Ectodermal cell (in vitro differentiated cells): ENCODE results near the gene SCRN2.

ENCODE experiments used
- H3K27ac ChIP-seq: 2 replicates; pipeline ENCODE4 v1.7.0; 2013; ENCODE audit warnings: mild to moderate bottlenecking, low read depth, low read length; ENCODE audit not compliant: insufficient read depth, poor library complexity, severe bottlenecking
- H3K27me3 ChIP-seq: 2 replicates; pipeline ENCODE4 v1.7.0; 2013; ENCODE audit warnings: mild to moderate bottlenecking, low read length; ENCODE audit not compliant: insufficient read depth, control insufficient read depth, poor library complexity, severe bottlenecking
- H3K36me3 ChIP-seq: one replicate; pipeline ENCODE4 v1.7.0; 2013; ENCODE audit warnings: low read length; ENCODE audit not compliant: control insufficient read depth, insufficient read depth
- H3K4me1 ChIP-seq: one replicate; pipeline ENCODE4 v1.7.0; 2013; ENCODE audit warnings: low read length; ENCODE audit not compliant: control insufficient read depth, insufficient read depth
- H3K4me3 ChIP-seq: 2 replicates; pipeline ENCODE4 v1.7.0; 2013; ENCODE audit warnings: low read depth, low read length, control low read depth; ENCODE audit not compliant: insufficient read depth
- H3K9me3 ChIP-seq: 2 replicates; pipeline ENCODE4 v1.7.0; 2013; ENCODE audit warnings: mild to moderate bottlenecking, low read length, moderate library complexity; ENCODE audit not compliant: control insufficient read depth
- WGBS, 2 experiments: methylation state at CpG; one replicate each; pipeline ENCODE4 v1.1.7; 2013; ENCODE audit warnings: missing lambda C conversion rate in 2 of 2; 5-methylcytosine and 5-hydroxymethylcytosine counted together

The SCRN2 gene

DNA sequence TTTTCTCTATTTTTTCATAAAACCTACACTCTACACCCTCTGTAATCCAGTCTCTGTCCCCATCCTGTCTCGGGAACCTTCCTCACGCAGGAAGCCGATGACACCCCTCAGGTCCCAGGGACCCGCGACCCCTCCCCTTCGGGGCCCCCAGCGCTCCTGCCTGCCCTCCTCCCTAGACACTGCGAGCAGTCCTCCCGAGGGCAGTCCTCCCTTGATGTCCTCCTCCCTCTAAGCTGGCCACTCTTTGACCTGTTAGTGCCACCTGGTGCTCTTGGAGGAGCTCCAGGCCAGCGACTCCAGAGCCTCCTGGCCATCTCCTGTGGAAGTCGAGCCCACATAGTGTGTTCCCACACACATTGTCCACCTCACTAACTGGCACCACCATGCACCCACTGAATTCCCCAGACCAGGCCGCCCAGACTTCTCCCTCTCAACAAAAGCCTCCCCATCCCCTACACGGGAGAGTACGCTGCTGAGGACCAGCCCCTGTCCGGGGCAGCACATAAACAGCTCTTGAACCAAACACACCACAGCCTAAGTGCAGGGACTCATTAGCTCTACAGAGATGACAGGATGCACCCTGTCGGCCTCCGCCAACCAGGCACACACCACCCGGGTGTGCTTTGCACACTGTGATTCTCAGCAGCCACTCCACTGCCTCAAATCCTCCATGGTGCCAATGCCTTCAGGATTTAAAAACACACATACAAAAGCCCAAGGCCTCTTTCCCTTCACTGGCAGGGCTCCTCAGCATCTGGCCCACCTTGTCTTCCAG lies 28.7 kb downstream of the SCRN2 start:
- H3K9me3 ChIP-seq, result no peaks in the 10 kb centered on the region
- H3K36me3 ChIP-seq, result no peaks in the 10 kb centered on the region
- WGBS, 2 experiments, result 89% methylated on average over 18 of the region's 18 CpGs
- no peak overlapping the region for H3K4me3 ChIP-seq
- H3K27me3 ChIP-seq, result no peaks in the 10 kb centered on the region
- H3K4me1 ChIP-seq, result no peaks in the 10 kb centered on the region
- H3K27ac ChIP-seq, result no peak overlapping the region

DNA sequence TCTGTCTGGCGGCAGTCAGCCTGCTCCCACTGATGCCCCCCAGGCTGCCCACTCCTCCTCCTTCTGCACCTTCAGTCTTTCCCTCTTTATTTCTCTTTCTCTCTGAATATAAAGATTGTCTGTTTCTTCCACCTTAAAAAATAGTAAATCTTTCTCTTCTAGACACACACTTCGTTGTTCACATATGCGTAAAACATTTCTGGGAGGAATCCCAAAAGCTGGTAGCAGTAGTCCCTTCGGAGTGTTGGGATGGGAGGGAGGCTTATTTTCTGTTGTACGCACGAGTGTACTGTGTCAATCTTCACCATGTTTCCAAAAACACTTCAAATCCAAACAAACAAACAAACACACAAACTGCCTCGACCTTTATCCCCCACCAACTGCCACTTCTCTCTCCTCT lies 29.4 kb downstream of the SCRN2 start:
- Histone ChIP-seq H3K9me3 (no peaks in the 10 kb centered on the region), H3K4me3 (no peak overlapping the region), H3K4me1 (no peaks in the 10 kb centered on the region), H3K27me3 (no peaks in the 10 kb centered on the region), H3K36me3 (no peaks in the 10 kb centered on the region), H3K27ac (no peak overlapping the region)
- WGBS, 2 experiments, result 78 to 86% methylated on average over 6 to 7 of the region's 7 CpGs

DNA sequence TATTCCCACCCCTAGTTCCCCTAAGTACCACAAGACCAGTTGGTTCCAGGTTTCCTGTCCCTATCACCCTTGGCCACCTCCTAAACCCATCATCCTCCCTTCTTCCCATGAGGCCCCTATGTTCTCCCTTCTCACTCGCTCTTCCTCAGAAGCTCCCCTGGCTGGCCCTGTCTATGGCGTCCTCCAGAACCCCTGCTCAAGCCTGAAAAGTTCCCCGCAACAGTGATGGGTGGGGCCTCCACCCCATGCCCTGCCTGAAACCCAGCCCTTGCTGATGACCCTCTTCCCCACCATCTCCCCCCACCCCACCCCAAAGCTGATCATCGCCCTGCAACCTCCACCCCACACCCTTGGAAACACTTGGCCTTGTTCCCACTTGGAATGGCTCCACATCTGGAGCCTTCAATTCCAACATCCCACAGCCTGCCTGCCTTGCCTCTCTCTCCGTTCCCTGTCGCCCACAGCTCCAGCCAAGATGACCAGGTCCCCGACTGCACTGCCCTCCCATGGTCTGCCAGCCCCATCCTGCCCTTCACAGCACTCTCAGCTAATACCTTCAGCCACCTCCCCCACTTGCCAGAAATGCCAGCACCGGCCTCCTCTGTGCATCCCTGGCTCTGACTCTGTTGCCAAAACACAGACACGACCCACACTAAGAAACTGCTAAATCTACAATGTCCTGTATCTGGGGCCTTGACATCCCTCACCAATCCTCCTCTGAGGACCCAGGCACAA lies 30.0 kb downstream of the SCRN2 start:
- Histone ChIP-seq H3K4me3 (no peak overlapping the region), H3K27me3 (no peaks in the 10 kb centered on the region), H3K27ac (no peak overlapping the region), H3K4me1 (no peaks in the 10 kb centered on the region), H3K36me3 (no peaks in the 10 kb centered on the region), H3K9me3 (no peaks in the 10 kb centered on the region)
- 83 to 85% methylated on average over 9 of the region's 9 CpGs for WGBS, 2 experiments

DNA sequence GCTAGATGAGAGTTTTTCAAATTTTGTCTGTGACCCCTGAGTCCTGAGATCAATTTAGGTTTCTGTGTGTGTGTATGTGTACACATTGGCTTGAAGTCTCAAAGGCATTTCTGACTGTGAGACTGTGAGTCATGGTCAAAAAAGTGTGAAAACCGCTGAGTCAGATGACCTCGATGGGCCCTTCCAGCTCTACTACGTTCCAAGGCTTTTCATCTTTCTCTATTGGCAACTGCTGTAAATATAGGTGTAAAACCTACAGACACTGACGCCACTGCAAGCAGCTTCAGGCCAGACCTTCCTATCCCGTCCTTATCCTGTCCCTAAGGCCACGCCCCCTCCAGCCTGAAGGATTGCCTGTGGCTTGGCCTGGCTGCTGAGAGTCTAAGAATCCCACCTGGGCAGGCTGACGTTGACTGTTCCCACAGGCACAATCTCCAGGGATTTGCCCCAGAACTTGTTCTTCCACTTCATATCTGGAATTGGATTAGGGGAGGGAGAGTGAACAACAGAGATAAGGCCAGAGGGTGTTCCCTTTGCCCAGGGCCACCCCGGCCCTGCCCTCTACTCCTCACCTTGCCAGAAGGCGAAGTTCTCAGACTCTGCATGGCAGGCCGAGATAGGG lies 30.8 kb downstream of the SCRN2 start:
- H3K36me3 ChIP-seq, result no peaks in the 10 kb centered on the region
- no peak overlapping the region for H3K4me3 ChIP-seq
- no peaks in the 10 kb centered on the region for H3K27me3 ChIP-seq
- no peaks in the 10 kb centered on the region for H3K4me1 ChIP-seq
- no peak overlapping the region for H3K27ac ChIP-seq
- no peaks in the 10 kb centered on the region for H3K9me3 ChIP-seq
- WGBS, 2 experiments, result 69 to 71% methylated on average over 10 of the region's 10 CpGs

DNA sequence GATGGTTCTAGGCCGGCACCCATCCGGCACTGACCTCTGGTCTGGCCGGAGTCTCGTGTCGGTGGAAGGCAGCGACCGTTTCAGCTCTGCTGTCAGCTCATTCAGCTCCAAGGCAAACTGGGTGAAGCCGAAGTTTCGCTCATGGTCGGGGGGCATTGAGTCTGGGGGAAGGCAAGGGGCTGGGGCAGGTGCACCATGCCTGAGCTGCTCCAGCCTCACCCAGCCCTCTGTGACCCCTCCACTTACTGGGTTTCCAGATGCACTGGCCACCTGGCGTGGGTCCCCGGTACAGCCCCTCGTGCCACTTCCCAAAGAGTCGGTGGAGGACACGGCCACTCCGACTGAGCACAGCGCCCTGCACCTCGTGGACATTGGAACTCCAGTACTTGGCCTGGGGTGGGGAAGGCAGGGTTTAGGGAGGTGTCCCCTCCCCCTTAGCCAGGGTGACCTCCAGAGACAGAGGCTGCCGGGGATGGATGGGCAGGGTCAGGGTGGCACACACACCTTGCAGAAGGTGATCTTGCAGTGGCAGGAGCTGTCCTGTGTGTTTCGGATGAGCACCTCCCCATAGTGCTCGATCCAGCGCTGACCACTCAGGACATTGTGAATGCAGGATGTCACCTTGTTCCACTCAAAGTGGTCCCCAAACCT lies 32.1 kb downstream of the SCRN2 start:
- 94 to 97% methylated on average over 22 of the region's 22 CpGs for WGBS, 2 experiments
- Histone ChIP-seq H3K4me3 (no peak overlapping the region), H3K4me1 (no peaks in the 10 kb centered on the region), H3K36me3 (no peaks in the 10 kb centered on the region), H3K9me3 (no peaks in the 10 kb centered on the region), H3K27me3 (no peaks in the 10 kb centered on the region), H3K27ac (no peak overlapping the region)

DNA sequence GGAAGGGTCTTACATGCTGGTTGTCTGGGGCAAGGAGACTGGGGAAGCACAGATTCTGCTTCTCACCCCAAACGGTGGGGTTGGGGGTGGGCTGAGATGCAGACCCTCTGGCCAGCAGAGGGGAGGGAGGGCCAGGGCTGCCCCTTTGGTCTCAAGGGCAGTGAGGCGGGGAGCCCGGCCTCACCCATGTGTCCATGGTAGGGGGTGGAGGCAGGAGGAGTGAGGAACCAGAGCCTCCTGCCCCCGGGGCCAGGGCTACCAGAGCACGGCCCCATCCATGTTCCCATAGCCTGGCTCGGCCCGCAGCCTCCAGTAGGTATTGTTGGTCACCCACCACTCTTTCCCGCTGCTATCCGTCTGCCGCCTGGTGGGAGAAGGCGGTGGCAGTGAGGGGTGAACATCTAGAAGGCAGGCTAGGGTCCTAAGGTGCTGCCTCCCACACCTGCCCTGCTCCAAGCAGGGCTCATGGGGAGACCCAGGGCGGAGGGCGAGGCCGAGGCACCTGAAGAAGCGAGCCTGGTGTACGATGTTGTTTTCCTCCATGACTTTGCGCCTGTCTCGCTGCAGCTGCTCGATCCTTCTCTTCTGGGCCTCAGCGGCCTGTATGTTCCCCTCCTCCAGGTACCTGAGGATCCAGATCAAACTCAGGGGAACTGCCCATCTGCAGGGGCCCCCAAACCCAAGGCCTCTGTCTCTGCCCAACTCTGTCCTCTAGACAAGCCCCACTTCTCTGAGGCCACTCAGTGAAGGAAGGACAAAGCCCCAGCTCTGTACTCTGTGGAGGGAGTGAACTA lies 32.8 kb downstream of the SCRN2 start:
- Histone ChIP-seq H3K27ac (no peak overlapping the region), H3K36me3 (no peaks in the 10 kb centered on the region), H3K9me3 (no peaks in the 10 kb centered on the region), H3K4me3 (no peak overlapping the region), H3K27me3 (no peaks in the 10 kb centered on the region), H3K4me1 (no peaks in the 10 kb centered on the region)
- 93% methylated on average over 20 of the region's 20 CpGs for WGBS, 2 experiments

DNA sequence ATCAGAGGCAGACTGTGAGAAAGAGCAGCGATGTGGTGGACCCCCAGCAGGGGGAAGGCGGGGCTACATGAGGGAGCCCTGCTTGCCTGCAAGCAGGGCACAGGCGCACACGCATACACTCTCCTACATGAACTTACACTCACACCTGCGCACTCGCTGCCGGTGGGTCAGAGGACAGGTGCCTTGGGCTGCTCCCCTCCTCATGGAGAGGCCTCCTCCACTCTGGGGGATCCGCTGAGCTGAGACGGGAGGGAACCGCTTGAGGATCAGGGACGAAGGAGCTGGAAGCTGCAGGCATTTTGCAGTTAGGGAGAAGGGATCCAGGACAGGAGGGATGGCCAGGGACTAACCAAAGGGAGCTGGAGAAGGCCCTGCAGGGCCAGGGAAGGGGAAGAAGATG lies 33.7 kb downstream of the SCRN2 start:
- WGBS, 2 experiments, result 87 to 92% methylated on average over 10 to 11 of the region's 11 CpGs
- Histone ChIP-seq H3K4me3 (no peak overlapping the region), H3K36me3 (no peaks in the 10 kb centered on the region), H3K27me3 (peaks cover 3% of the 10 kb centered on the region), H3K9me3 (no peaks in the 10 kb centered on the region), H3K27ac (no peak overlapping the region), H3K4me1 (no peaks in the 10 kb centered on the region)

DNA sequence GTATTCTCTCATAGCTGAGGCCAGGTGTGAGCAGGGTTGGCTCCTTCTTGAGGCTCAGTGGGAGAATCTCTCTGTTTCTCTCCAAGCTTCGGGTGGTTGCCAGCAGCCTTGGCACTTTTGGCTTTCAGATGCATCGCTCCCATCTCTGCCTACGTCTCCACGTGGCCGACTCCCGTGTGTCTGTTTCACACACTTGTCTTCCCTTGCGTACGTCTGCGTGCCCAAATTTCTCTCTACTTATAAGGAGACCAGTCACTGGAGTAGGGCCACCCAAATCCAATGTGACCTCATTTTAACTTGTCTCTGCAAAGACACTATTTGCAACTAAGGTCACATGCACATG lies 34.2 kb downstream of the SCRN2 start:
- 93 to 97% methylated on average over 9 of the region's 9 CpGs for WGBS, 2 experiments
- Histone ChIP-seq H3K9me3 (no peaks in the 10 kb centered on the region), H3K4me1 (no peaks in the 10 kb centered on the region), H3K36me3 (no peaks in the 10 kb centered on the region), H3K27me3 (peaks cover 3% of the 10 kb centered on the region), H3K27ac (no peak overlapping the region), H3K4me3 (no peak overlapping the region)

DNA sequence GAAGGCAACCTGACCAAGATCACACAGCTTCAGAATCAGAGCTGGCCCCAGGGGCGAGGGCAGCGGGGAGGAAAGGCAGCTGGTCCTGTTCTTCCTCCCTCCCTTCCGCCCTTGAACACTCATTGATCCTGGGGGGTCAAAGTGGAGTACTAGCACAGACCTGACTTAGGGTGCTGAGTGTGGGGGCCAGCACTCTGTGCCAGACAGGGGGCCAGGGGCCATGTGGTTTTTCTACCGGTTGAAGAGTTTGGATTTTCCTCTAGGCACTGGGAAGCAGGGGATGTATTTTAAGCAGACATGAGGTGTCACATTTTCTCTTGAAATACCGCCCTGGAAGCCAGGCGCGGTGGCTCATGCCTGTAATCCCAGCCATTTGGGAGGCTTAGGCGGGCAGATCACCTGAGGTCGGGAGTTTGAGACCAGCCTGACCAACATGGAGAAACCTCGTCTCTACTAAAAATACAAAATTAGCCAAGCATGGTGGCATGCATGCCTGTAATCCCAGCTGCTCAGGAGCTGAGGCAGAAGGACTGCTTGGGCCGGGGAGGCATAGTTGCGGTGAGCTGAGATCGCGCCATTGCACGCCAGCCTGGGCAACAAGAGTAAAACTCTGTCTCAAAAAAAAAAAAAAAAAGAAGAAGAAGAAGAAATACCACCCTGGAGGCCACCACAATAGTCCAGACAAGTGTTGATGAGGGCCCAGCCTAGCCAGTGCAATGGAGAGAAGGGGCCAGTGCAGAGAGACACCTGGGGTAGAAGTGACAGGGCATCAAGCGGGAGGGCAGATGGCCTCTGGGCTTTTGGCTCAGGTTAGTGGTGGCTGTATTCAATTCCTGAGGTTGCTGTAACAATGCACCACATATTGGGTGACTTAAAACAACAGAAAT lies 34.8 kb downstream of the SCRN2 start:
- Histone ChIP-seq H3K9me3 (no peaks in the 10 kb centered on the region), H3K27me3 (peaks cover 3% of the 10 kb centered on the region), H3K36me3 (no peaks in the 10 kb centered on the region), H3K4me1 (no peaks in the 10 kb centered on the region), H3K4me3 (no peak overlapping the region), H3K27ac (no peak overlapping the region)
- 88 to 89% methylated on average over 16 of the region's 16 CpGs for WGBS, 2 experiments
